SU-DHL-6 (cell line): ENCODE data around the gene EFCAB3.

Experiments
- H2AFZ ChIP-seq: fragments of 200-600 bp; sonication (generic); 2 replicates; pipeline ENCODE4 v1.6.1; 2014; ENCODE audit warnings: low read depth, mild to moderate bottlenecking, moderate library complexity, mixed read lengths, antibody characterized with exemption, low read length; ENCODE audit not compliant: severe bottlenecking
- H3F3A ChIP-seq: fragments of 200-600 bp; shearing (Covaris generic); 2 replicates; pipeline ENCODE4 v1.6.0; 2016; ENCODE audit warnings: antibody characterized with exemption, mild to moderate bottlenecking; ENCODE audit not compliant: insufficient read depth
- H3K27ac ChIP-seq: fragments of 200-600 bp; sonication (generic); 2 replicates; pipeline ENCODE4 v1.5.1; 2016; ENCODE audit warnings: low read depth, mild to moderate bottlenecking, low read length, moderate library complexity, mixed read lengths
- H3K27me3 ChIP-seq: fragments of 200-600 bp; sonication (generic), shearing (Covaris generic); 2 replicates; pipeline ENCODE4 v1.6.0; 2014; ENCODE audit warnings: mild to moderate bottlenecking, low read length
- H3K36me3 ChIP-seq: fragments of 200-600 bp; sonication (generic); 2 replicates; pipeline ENCODE4 v1.6.1; 2014; ENCODE audit warnings: mild to moderate bottlenecking, low read length, mixed read lengths
- H3K4me2 ChIP-seq: fragments of 300-600, 200-600 bp; shearing (Covaris generic), sonication (generic); 2 replicates; pipeline ENCODE4 v1.6.0; 2014; ENCODE audit warnings: low read length, low read depth, mild to moderate bottlenecking; ENCODE audit not compliant: poor library complexity, severe bottlenecking
- H3K4me3 ChIP-seq: fragments of 200-600 bp; sonication (generic); 2 replicates; pipeline ENCODE4 v1.5.1; 2014; ENCODE audit warnings: antibody characterized with exemption, low read length, mild to moderate bottlenecking, mixed read lengths; ENCODE audit not compliant: insufficient read depth, poor library complexity, severe bottlenecking
- H3K79me2 ChIP-seq: fragments of 200-600 bp; sonication (generic); 2 replicates; pipeline ENCODE4 v1.6.1; 2014; ENCODE audit warnings: mild to moderate bottlenecking, low read length, moderate library complexity; ENCODE audit not compliant: insufficient read depth
- H3K9ac ChIP-seq: fragments of 200-600 bp; sonication (generic); 2 replicates; pipeline ENCODE4 v1.7.0; 2014; ENCODE audit warnings: mild to moderate bottlenecking, low read length
- H3K9me2 ChIP-seq: fragments of 200-600 bp; sonication (generic); replicated peaks from 2 replicates; pipeline ENCODE4 v1.6.1; 2014; ENCODE audit warnings: low read length; ENCODE audit not compliant: insufficient read depth
- H3K9me3 ChIP-seq: fragments of 200-600 bp; sonication (generic); 2 replicates; pipeline ENCODE4 v1.6.1; 2014; ENCODE audit warnings: low read length, mixed read lengths; ENCODE audit not compliant: insufficient read depth
- H4K20me1 ChIP-seq: fragments of 200-600 bp; sonication (generic); 2 replicates; pipeline ENCODE4 v1.6.1; 2014; ENCODE audit warnings: low read depth, mild to moderate bottlenecking, antibody characterized with exemption, low read length, moderate library complexity, mixed read lengths
- CTCF ChIP-seq: fragments of 200-600 bp; sonication (generic); IDR thresholded peaks from one replicate; pipeline ENCODE4 v1.5.1; 2017; ENCODE audit warnings: antibody characterized with exemption, mild to moderate bottlenecking, low read length, moderate library complexity; ENCODE audit not compliant: insufficient read depth, poor library complexity, severe bottlenecking
- EZH2phosphoT487 ChIP-seq: fragments of 200-600 bp; sonication (generic), shearing (Covaris generic); conservative IDR thresholded peaks from 2 replicates; pipeline ENCODE4 v1.6.1; 2018; ENCODE audit warnings: mild to moderate bottlenecking, antibody characterized with exemption, low read length, moderate library complexity, mixed read lengths

EFCAB3 gene

GRCh38 chr17:62380253-62380652, at the start of gene EFCAB3:
Gene EFCAB3 (plus strand): TSS chr17:62380553. CDS start chr17:62382980, 2,427 bp downstream.
- Histone ChIP-seq H3K4me2 (no peak within 1 kb of the TSS), H3K27me3 (no peaks in the 10 kb centered on the region), H3K79me2 (no peaks in the 10 kb centered on the region), H3K4me3 (no peak within 1 kb of the TSS), H3K27ac (no peak within 1 kb of the TSS), H3K9ac (no peak within 1 kb of the TSS), H3F3A (no peaks in the 10 kb centered on the region), H2AFZ (no peak within 1 kb of the TSS), H3K36me3 (no peaks in the 10 kb centered on the region), H4K20me1 (no peaks in the 10 kb centered on the region), H3K9me3 (no peaks in the 10 kb centered on the region), H3K9me2 (no peaks in the 10 kb centered on the region)
- TF ChIP-seq EZH2phosphoT487 (no peak), CTCF (no peak)

- no peak overlapping the region for H3K4me3 ChIP-seq
- H3K9me2 ChIP-seq: no peaks in the 10 kb centered on the region
- H3K9ac ChIP-seq: no peak overlapping the region
- TF ChIP-seq CTCF (no peak), EZH2phosphoT487 (no peak)
- no peak overlapping the region for H2AFZ ChIP-seq
- H3K79me2 ChIP-seq: no peaks in the 10 kb centered on the region
- H3K9me3 ChIP-seq: no peaks in the 10 kb centered on the region; the same call in 1 of the 2 replicates
- H3K36me3 ChIP-seq: peaks cover 2% of the 10 kb centered on the region; the same call in 1 of the 2 replicates
- no peak overlapping the region for H3K4me2 ChIP-seq
- H4K20me1 ChIP-seq: no peaks in the 10 kb centered on the region
- no peaks in the 10 kb centered on the region for H3K27me3 ChIP-seq
- H3F3A ChIP-seq: no peaks in the 10 kb centered on the region
- H3K27ac ChIP-seq: no peak overlapping the region
These were observed 43.8 kb upstream of the EFCAB3 start for GRCh38 chr17:62336527-62336926.

GRCh38 chr17:62343764-62344270, 36.5 kb upstream of the EFCAB3 start:
- no peaks in the 10 kb centered on the region for H3K79me2 ChIP-seq
- no peak overlapping the region for H3K4me2 ChIP-seq
- H3K36me3 ChIP-seq: no peaks in the 10 kb centered on the region
- H3K27ac ChIP-seq: no peak overlapping the region
- no peaks in the 10 kb centered on the region for H4K20me1 ChIP-seq
- H3K27me3 ChIP-seq: no peaks in the 10 kb centered on the region
- H2AFZ ChIP-seq: no peak overlapping the region
- TF ChIP-seq CTCF (no peak), EZH2phosphoT487 (no peak)
- H3K9ac ChIP-seq: no peak overlapping the region
- no peak overlapping the region for H3K4me3 ChIP-seq
- no peaks in the 10 kb centered on the region for H3K9me3 ChIP-seq
- no peaks in the 10 kb centered on the region for H3F3A ChIP-seq
- H3K9me2 ChIP-seq: no peaks in the 10 kb centered on the region
